NCI-H82 treated with DMSO at 0.1 percent for 48 hours (cell line): ENCODE measurements around the gene DDX23.
A peak's percentile ranks its signal among the peaks of the same experiment; 100 is the strongest.

Experiments
- DNase-seq: peaks from one replicate; lab custom pipeline; 2025; ENCODE audit not compliant: unreplicated experiment; lab: John Stamatoyannopoulos, UW

Gene DDX23

GRCh38 chr12:48800971-48801370 lies 51.0 kb downstream of the DDX23 start:
- no peak for DNase-seq

GRCh38 chr12:48800457-48800856 lies 51.5 kb downstream of the DDX23 start:
- no peak for DNase-seq

- DNase-seq, result no peak
These were observed 55.0 kb downstream of the DDX23 start for GRCh38 chr12:48796976-48797375.

- DNase-seq, result peak; percentile 62
These were observed 56.2 kb downstream of the DDX23 start for GRCh38 chr12:48795550-48796455.

GRCh38 chr12:48794870-48795269 lies 57.1 kb downstream of the DDX23 start:
- DNase-seq, result no peak

GRCh38 chr12:48793696-48794095 lies 58.3 kb downstream of the DDX23 start:
- no peak for DNase-seq

- no peak for DNase-seq
These were observed 62.1 kb downstream of the DDX23 start for GRCh38 chr12:48789858-48790326.

GRCh38 chr12:48788854-48789775 lies 62.8 kb downstream of the DDX23 start, which contains the start of gene ADCY6:
TSS of gene ADCY6 (minus strand) at chr12:48789089. CDS start at chr12:48783434, 5,655 bp downstream.
- peak; percentile 10 for DNase-seq

- DNase-seq, result no peak
These were observed 63.5 kb downstream of the DDX23 start for GRCh38 chr12:48788524-48788853.

GRCh38 chr12:48787791-48788523 lies 64.0 kb downstream of the DDX23 start:
- DNase-seq, result no peak

- no peak for DNase-seq
These were observed 65.1 kb downstream of the DDX23 start for GRCh38 chr12:48786591-48787544.

GRCh38 chr12:48783432-48783831 lies 68.5 kb downstream of the DDX23 start:
- DNase-seq, result no peak

GRCh38 chr12:48782457-48783395 lies 69.2 kb downstream of the DDX23 start:
- no peak for DNase-seq

- DNase-seq, result no peak
These were observed 70.1 kb downstream of the DDX23 start for GRCh38 chr12:48781750-48782456.

GRCh38 chr12:48780381-48781025 lies 71.5 kb downstream of the DDX23 start:
- no peak for DNase-seq

- DNase-seq, result no peak
These were observed 72.1 kb downstream of the DDX23 start for GRCh38 chr12:48779869-48780268.
